ENCODE measurements around the gene PRELP.

DNA sequence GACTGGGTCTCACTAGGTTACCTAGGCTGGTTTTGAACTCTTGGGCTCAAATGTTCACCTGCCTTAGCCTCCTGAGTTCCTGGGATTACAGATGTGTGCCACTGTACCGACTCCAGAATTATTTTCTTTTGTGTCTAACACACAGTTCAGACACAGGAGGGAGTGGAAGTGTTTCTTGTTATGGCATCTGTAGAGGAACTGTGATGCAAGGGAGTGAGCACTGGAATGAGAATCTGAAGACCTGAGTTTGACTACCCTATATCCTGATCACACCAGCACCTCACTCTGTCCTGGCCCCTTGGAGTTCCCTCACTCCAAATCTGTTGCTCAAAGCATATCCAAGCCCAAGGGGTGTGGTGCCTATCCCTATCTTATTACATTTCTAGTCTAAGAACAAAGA, 33.5 kb downstream of the PRELP start:
- TF ChIP-seq ARNT (IDR thresholded peaks at IDR 0.05) (no peak), FOXM1 (IDR thresholded peaks at IDR 0.05; ENCODE audit: borderline replicate concordance) (no peak), SUZ12 (IDR thresholded peaks at IDR 0.05) (no peak), HDGF (IDR thresholded peaks at IDR 0.05; ENCODE audit: borderline replicate concordance) (no peak), ELF4 (IDR thresholded peaks at IDR 0.05) (no peak), TARDBP (IDR thresholded peaks at IDR 0.05) (no peak), FOXK2 (IDR thresholded peaks at IDR 0.05) (no peak), CTBP1 (IDR thresholded peaks at IDR 0.05; ENCODE audit: borderline replicate concordance) (no peak), SP1 (IDR thresholded peaks at IDR 0.05) (no peak), BHLHE40 (IDR thresholded peaks at IDR 0.05; ENCODE audit: borderline replicate concordance) (no peak), L3MBTL2 (conservative IDR thresholded peaks at IDR 0.05) (no peak), FOXA1 (IDR thresholded peaks at IDR 0.05) (no peak)

Measured in HEK293T (cell line).